Stomach (tissue), 9 donors: Measurements from ENCODE around the gene SLC16A5. TPM values are rescaled to one million over a fixed set of nuclear protein-coding genes. Genes with fewer than 3 reads are reported as not detected.
"Not testable (repeated sequence)": the region's sequence is repeated elsewhere in the genome, so short reads cannot be mapped to it uniquely, and the experiment has no call there.

ENCODE experiments used
- DNase-seq, 2 donors: peaks; one replicate each; pipeline versions ENCODE4 v3.0.0 to v3.0.0-alpha.2; 2013 to 2019
- H3K27ac ChIP-seq, 5 donors: fragments of 200-600 bp in 4 of 5; sonication (generic) in 4 of 5; one replicate each; pipeline ENCODE4 v1.5.1; 2013 to 2019; ENCODE audit warnings: mild to moderate bottlenecking in 1 of 5, moderate library complexity in 1 of 5
- H3K27me3 ChIP-seq, 3 donors: fragments of 200-600 bp; sonication (generic); one replicate each; pipeline ENCODE4 v1.5.1; 2017 to 2019; ENCODE audit warnings: mixed run types in 1 of 3
- H3K36me3 ChIP-seq, 4 donors: fragments of 200-600 bp; sonication (generic); 1 replicate in 3 of 4; 2 replicates in 1 of 4; pipeline ENCODE4 v1.5.1; 2016 to 2019
- H3K4me1 ChIP-seq, 4 donors: fragments of 200-600 bp; sonication (generic); one replicate each; pipeline ENCODE4 v1.5.1; 2016 to 2019
- H3K4me3 ChIP-seq, 4 donors: fragments of 200-600 bp; sonication (generic) in 3 of 4; one replicate each; pipeline ENCODE4 v1.5.1; 2016 to 2019; ENCODE audit warnings: mild to moderate bottlenecking in 1 of 4
- H3K9me3 ChIP-seq, 4 donors: fragments of 200-600 bp; sonication (generic); one replicate each; pipeline ENCODE4 v1.5.1; 2016 to 2019
- CTCF ChIP-seq, 7 experiments: fragments of 450-650 bp in 4 of 7; fragments of 200-600 bp in 3 of 7; sonication (generic) in 3 of 7; IDR thresholded peaks; one replicate each; pipeline ENCODE4 v1.5.1; 2016 to 2019; ENCODE audit warnings: antibody characterized with exemption in 7 of 7, control low read depth in 2 of 7, mild to moderate bottlenecking in 1 of 7
- EP300 ChIP-seq: sonication (generic); formaldehyde crosslinking; IDR thresholded peaks from one replicate; pipeline ENCODE4 v1.6.1; 2017; ENCODE audit warnings: antibody characterized with exemption
- POLR2A ChIP-seq, 4 donors: fragments of 450-650 bp; IDR thresholded peaks; one replicate each; pipeline ENCODE4 v1.6.1; 2016; ENCODE audit warnings: antibody characterized with exemption in 4 of 4, control low read depth in 2 of 4, mild to moderate bottlenecking in 1 of 4, moderate library complexity in 1 of 4
- POLR2AphosphoS5 ChIP-seq, 3 donors: sonication (generic); formaldehyde crosslinking; IDR thresholded peaks; one replicate each; pipeline ENCODE4 v1.6.1; 2016; ENCODE audit warnings: antibody characterized with exemption in 3 of 3
- WGBS, 5 donors: extraction: QIAGEN DNeasy Blood & Tissue Kit in 3 of 5; methylation state at CpG; one replicate each; pipeline versions ENCODE4 v1.1.5 to v1.1.7; 2013 to 2018; 5-methylcytosine and 5-hydroxymethylcytosine counted together
- intact Hi-C: fragments of 100-400 bp; cut with DNase I; formaldehyde crosslinking; loops from one replicate; pipeline ENCODE4 v1.15.1; 2023; ENCODE audit warnings: low total_unique reads
- polyA plus RNA-seq, 3 donors: library from polyadenylated mRNA; stranded (reverse); fragments of 200-250 nt; gene quantifications; one replicate each; pipeline ENCODE4 v1.2.3, GENCODE V29; 2013
- total RNA-seq, 5 donors: library from RNA; depleted of rRNA; stranded (reverse); fragments of >200 nt; gene quantifications; one replicate each; pipeline versions ENCODE4 v1.1.0 to v1.2.3, GENCODE V29; 2014 to 2016
- donor health status: healthy with polysubstance abuse.
- donor health status: Bipolar disorder and iron deficiency.
- donor health status: healthy.

The SLC16A5 gene
- total and polyA plus RNA-seq, 8 donors: 6.8 to 132 (median 36.5) TPM

- intact Hi-C loops: no loop called here
- H3K4me1 ChIP-seq: peaks cover 20 to 42% (median 33%) of the 10 kb centered on the region in 4 donors
- TF ChIP-seq EP300 (no peak), CTCF (IDR thresholded peaks at IDR 0.05) (no peak), POLR2A (IDR thresholded peaks at IDR 0.05) (no peak), POLR2AphosphoS5 (IDR thresholded peaks at IDR 0.05) (no peak)
- H3K4me3 ChIP-seq: no peak overlapping the region
- H3K36me3 ChIP-seq: peaks cover 24 to 38% (median 34%) of the 10 kb centered on the region in 4 donors
- no peak overlapping the region for H3K27ac ChIP-seq
- whole genome bisulfite sequencing, 5 donors: 72 to 89% (median 81%) methylated on average over 7 of the region's 7 CpGs
- H3K27me3 ChIP-seq: no peaks in the 10 kb centered on the region
- H3K9me3 ChIP-seq: no peaks in the 10 kb centered on the region
- no peak for DNase-seq
These were observed 43.0 kb upstream of the SLC16A5 start for GRCh38 chr17:75044716-75045115.

GRCh38 chr17:75045946-75046406 is 41.8 kb upstream of the SLC16A5 start:
- H3K4me3 ChIP-seq: peak overlapping the region; percentile 79 to 96 (median 94)
- DNase-seq, intact Hi-C loops, H3K9me3 ChIP-seq, H3K27me3 ChIP-seq: not testable (repeated sequence)
- peaks cover 12 to 38% (median 34%) of the 10 kb centered on the region in 4 donors for H3K36me3 ChIP-seq
- peak overlapping the region in 4 of 5 donors; percentile 96 to 99 (median 97) for H3K27ac ChIP-seq
- WGBS, 5 donors: 13 to 23% (median 16%) methylated on average over 25 of the region's 25 CpGs
- peaks cover 20 to 44% (median 33%) of the 10 kb centered on the region in 4 donors for H3K4me1 ChIP-seq

GRCh38 chr17:75046407-75047289 is 41.1 kb upstream of the SLC16A5 start, which contains the start of the genes ATP5PD and KCTD2:
Gene ATP5PD, minus strand, starts transcription at chr17:75046969. Its CDS starts 4,319 bp downstream, at chr17:75042650.
Gene KCTD2, plus strand, starts transcription at chr17:75047225. Its CDS starts 26 bp downstream, at chr17:75047251.
- peak; percentile 95 to 99 (median 96) for TF ChIP-seq POLR2AphosphoS5 (IDR thresholded peaks at IDR 0.05)
- TF ChIP-seq EP300: no peak
- TF ChIP-seq CTCF (IDR thresholded peaks at IDR 0.05): peak in 1 of 7 experiments; percentile 1
- peak in 2 of 4 donors; percentile 73 to 75 for TF ChIP-seq POLR2A (IDR thresholded peaks at IDR 0.05)
- DNase-seq: peak; percentile 96 to 99

GRCh38 chr17:75047398-75048098 is 40.2 kb upstream of the SLC16A5 start:
- Histone ChIP-seq H3K36me3 (peaks cover under 1 to 35% (median 33%) of the 10 kb centered on the region in 4 donors), H3K4me3 (peak overlapping the region; percentile 79 to 96 (median 94)), H3K27me3 (no peaks in the 10 kb centered on the region), H3K4me1 (peaks cover 20 to 44% (median 33%) of the 10 kb centered on the region in 4 donors), H3K9me3 (no peaks in the 10 kb centered on the region), H3K27ac (peak overlapping the region; percentile 80 to 99 (median 96))
- no peak for TF ChIP-seq POLR2AphosphoS5 (IDR thresholded peaks at IDR 0.05)
- TF ChIP-seq CTCF (IDR thresholded peaks at IDR 0.05): no peak
- 0 to 1% (median 1%) methylated on average over 19 to 36 of the region's 38 CpGs for WGBS, 5 donors
- intact Hi-C loops: no loop called here
- peak in 1 of 2 donors; percentile 67 for DNase-seq

More at GRCh38 chr17:75046407-75047289, 41.1 kb upstream of the SLC16A5 start, which contains the start of the genes ATP5PD and KCTD2:
- Histone ChIP-seq H3K27ac (peak within 1 kb of the TSS; percentile 80 to 99 (median 96)), H3K9me3 (no peaks in the 10 kb centered on the region), H3K27me3 (no peaks in the 10 kb centered on the region), H3K36me3 (peaks cover 5 to 36% (median 32%) of the 10 kb centered on the region in 4 donors), H3K4me3 (peak within 1 kb of the TSS; percentile 79 to 96 (median 94)), H3K4me1 (peaks cover 20 to 44% (median 33%) of the 10 kb centered on the region in 4 donors)
- 0% methylated on average over 30 to 72 of the region's 72 CpGs for WGBS, 5 donors
- intact Hi-C loops: no loop called here
